ENCODE results near the gene SHMT1. TPM values are rescaled to one million over a fixed set of nuclear protein-coding genes. Genes with fewer than 3 reads are reported as not detected.
"Not testable (repeated sequence)": the region's sequence is repeated elsewhere in the genome, so short reads cannot be mapped to it uniquely, and the experiment has no call there.

SHMT1 gene
- total RNA-seq = 3.9 to 5.9 TPM (median 4.2 TPM) in 3 replicates
- long read RNA-seq, transcript SHMT1-201 (12 exons, 2,464 nt) = major isoform, 6 of 7 reads
- long read RNA-seq, partial matches to known transcripts = 0 of 7 reads
- long read RNA-seq, other reads (novel, unspliced or antisense) = 1 of 7 reads

DNA sequence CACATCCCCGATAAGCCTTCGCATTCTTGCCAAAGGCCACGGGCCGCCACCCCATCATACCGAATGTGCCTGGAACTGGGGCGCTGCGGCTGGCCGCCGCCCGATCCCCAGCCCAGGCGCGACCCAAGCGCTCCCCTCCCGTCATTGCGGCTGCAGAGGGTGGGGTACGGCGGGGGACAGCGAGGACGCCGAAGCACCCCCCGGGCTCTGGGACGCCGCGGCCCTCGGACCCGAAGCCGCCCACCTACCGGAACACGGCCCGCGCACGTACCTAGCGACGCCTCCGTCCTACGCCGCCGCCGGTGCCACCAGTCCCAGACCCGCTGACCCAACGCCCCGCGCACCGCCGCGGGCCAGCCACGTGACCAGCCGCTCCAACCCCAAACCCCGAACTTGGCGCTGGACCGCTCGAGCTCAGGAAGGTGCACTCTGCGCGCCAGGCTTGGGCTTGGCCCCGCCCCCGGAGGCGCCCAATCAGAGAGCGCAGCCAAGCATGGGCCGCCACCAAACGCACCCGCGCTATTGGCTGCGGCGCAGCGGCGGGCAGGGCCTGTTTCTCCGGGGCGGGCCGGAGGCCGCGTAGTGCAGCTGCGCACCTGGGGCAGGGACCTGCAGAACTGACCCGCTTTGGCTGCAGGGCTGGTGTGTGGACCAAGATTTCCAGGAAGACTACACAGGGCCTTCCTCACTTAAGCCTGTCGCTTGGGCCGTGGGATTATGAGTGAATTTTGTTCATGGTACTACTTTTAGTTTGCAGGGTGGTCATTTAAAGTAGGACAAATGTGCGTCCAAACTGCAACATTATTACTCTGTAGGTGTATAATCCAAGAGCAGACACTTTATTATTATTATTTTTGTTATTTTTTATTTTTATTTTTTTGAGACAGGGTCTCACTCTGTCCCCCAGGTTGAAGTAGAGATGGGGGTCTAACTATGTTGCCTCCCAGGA, at the start of gene SHMT1:
Gene SHMT1, minus strand, starts transcription at position 450 of the 949 bp plus-strand sequence. CDS start 7,569 bp downstream, outside the sequence.
- Mint-ChIP-seq H3K9me3 (ENCODE audit: low read depth) (no peaks in the 10 kb centered on the region), H3K4me3 (ENCODE audit: unreplicated experiment) (peak within 1 kb of the TSS; percentile 84), H3K36me3 (ENCODE audit: low read depth) (no peaks in the 10 kb centered on the region), H3K27ac (ENCODE audit: unreplicated experiment) (no peak within 1 kb of the TSS), H3K4me1 (ENCODE audit: low read depth) (peaks cover 10% of the 10 kb centered on the region), H3K27me3 (ENCODE audit: low read depth) (peaks cover 1% of the 10 kb centered on the region)
- TF ChIP-seq, protein P1, sequence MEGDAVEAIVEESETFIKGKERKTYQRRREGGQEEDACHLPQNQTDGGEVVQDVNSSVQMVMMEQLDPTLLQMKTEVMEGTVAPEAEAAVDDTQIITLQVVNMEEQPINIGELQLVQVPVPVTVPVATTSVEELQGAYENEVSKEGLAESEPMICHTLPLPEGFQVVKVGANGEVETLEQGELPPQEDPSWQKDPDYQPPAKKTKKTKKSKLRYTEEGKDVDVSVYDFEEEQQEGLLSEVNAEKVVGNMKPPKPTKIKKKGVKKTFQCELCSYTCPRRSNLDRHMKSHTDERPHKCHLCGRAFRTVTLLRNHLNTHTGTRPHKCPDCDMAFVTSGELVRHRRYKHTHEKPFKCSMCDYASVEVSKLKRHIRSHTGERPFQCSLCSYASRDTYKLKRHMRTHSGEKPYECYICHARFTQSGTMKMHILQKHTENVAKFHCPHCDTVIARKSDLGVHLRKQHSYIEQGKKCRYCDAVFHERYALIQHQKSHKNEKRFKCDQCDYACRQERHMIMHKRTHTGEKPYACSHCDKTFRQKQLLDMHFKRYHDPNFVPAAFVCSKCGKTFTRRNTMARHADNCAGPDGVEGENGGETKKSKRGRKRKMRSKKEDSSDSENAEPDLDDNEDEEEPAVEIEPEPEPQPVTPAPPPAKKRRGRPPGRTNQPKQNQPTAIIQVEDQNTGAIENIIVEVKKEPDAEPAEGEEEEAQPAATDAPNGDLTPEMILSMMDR (IDR thresholded peaks at IDR 0.05) = no peak
- DNase-seq (ENCODE audit: low spot score) = peak; percentile 95

DNA sequence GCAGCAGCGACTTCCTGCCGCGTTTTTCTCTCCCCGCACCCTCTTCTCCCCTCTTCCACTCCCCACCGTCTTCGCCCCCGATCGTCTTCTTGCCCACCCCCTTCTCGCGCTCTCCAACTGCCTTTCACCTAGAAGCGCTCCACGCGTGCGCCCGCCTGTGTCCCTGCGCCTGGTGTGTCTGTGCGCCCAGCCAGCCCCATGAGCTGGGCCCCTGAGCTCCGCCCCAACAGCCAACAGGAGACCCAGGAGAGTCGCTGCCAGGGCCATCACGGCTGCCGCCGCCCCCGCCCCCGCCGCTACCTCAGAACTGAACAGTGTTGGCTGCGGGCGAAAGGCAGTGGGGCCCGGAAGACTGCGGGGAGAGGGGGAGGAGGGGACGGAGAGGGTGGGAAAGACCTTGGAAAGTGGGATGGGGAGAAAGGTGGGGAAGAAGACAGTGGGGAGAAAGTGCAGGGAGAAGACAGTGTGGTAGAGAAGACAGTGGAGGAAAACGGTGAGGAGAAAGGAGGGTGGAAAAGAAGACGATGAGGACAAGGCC, 48.7 kb upstream of the SHMT1 start:
- not testable (repeated sequence) for H3K9me3 Mint-ChIP-seq (ENCODE audit: low read depth); H3K27me3 Mint-ChIP-seq (ENCODE audit: low read depth); H3K27ac Mint-ChIP-seq (ENCODE audit: unreplicated experiment); H3K4me3 Mint-ChIP-seq (ENCODE audit: unreplicated experiment); H3K36me3 Mint-ChIP-seq (ENCODE audit: low read depth); DNase-seq (ENCODE audit: low spot score)
- peaks cover 16% of the 10 kb centered on the region for H3K4me1 Mint-ChIP-seq (ENCODE audit: low read depth)

DNA sequence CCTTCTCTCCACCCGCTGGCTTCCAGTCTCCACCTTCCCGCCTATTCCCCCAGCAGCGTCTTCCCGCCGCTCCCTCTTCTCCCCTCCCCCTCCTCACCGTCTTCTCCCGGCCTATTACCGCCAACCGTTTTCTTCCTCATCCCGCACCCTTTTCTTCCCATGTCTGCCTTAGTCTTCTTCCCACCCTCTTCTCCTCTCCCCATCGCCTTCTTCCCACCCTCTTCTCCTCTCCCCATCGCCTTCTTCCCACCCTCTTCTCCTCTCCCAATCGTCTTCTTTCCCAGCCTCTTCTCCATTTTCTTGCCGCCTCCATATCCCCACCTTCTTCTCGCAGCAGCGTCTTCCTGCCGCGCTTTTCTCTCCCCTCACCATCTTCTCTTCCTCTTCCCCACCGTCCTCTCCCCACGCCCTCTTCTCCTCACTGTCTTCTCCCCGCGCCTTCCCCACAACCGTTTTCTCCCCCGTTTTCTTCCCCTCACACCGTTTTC, 48.1 kb upstream of the SHMT1 start:
- not testable (repeated sequence) for H3K27me3 Mint-ChIP-seq (ENCODE audit: low read depth); H3K9me3 Mint-ChIP-seq (ENCODE audit: low read depth); DNase-seq (ENCODE audit: low spot score); H3K36me3 Mint-ChIP-seq (ENCODE audit: low read depth)
- H3K4me1 Mint-ChIP-seq (ENCODE audit: low read depth) = peaks cover 16% of the 10 kb centered on the region
- H3K4me3 Mint-ChIP-seq (ENCODE audit: unreplicated experiment) = peak overlapping the region; percentile 98
- H3K27ac Mint-ChIP-seq (ENCODE audit: unreplicated experiment) = peak overlapping the region; percentile 98

DNA sequence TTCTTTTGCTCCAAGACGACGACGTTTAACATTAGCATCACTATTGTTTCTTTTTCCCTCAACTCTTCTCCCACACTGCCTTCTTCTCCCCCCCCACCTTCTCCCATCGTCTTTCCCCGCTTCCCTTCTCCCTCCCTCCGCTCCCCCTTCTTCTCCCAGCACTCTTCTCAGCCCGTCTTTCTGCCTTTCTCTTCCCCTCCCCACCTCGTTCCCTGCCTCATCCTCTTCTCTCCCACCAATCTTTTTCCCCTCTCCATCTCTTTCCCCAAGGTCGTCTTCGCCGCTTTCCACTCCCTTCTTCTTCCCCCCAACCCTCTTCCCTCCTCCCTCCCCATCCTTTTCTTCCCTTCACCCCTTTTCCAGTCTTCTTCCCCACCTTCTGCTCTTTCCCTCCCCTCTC, 47.4 kb upstream of the SHMT1 start:
- Mint-ChIP-seq H3K4me1 (ENCODE audit: low read depth) (peaks cover 16% of the 10 kb centered on the region), H3K27ac (ENCODE audit: unreplicated experiment) (peak overlapping the region; percentile 82), H3K4me3 (ENCODE audit: unreplicated experiment) (peak overlapping the region; percentile 98)
- not testable (repeated sequence) for H3K27me3 Mint-ChIP-seq (ENCODE audit: low read depth); DNase-seq (ENCODE audit: low spot score); H3K36me3 Mint-ChIP-seq (ENCODE audit: low read depth); H3K9me3 Mint-ChIP-seq (ENCODE audit: low read depth)

DNA sequence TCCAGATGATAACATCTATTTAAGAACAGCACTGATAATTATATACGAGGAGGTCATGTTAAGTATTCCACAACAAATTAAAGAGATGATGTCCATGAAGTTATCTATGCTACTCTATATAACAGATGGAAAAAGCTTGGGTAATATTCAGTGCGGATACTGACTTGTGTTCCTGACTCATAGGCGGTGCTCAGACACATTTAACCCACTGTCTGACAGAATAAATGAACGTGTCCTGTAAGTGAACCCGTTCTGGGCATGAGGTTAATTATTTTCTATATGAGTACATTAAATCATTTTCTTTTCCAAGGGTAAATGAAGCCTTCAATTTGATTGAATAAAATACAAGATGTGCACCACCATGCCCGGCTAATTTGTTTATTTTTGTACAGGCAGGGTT, 46.0 kb upstream of the SHMT1 start:
- H3K27me3 Mint-ChIP-seq (ENCODE audit: low read depth); H3K4me3 Mint-ChIP-seq (ENCODE audit: unreplicated experiment); H3K9me3 Mint-ChIP-seq (ENCODE audit: low read depth); DNase-seq (ENCODE audit: low spot score); H3K36me3 Mint-ChIP-seq (ENCODE audit: low read depth); H3K27ac Mint-ChIP-seq (ENCODE audit: unreplicated experiment): not testable (repeated sequence)
- H3K4me1 Mint-ChIP-seq (ENCODE audit: low read depth) = peaks cover 16% of the 10 kb centered on the region

DNA sequence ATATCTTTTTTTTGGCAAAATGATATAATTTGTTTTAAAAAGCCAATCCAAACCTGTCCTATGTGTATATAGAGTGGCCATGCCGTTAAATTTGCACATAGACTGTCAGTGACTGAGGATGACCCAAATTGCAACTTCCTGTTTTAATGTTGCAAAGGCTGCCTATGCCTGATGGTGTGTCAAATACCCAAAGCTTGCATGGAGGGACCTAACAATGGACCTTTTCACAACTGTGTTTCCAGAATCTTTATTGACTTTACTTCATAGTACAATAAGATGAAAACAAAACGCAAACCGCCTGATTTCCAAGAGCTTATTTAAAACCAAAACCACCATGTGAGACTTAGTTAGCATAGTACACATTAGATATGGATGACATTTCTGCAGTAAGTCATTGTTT, 45.6 kb upstream of the SHMT1 start:
- H3K9me3 Mint-ChIP-seq (ENCODE audit: low read depth); DNase-seq (ENCODE audit: low spot score); H3K4me3 Mint-ChIP-seq (ENCODE audit: unreplicated experiment); H3K27me3 Mint-ChIP-seq (ENCODE audit: low read depth); H3K36me3 Mint-ChIP-seq (ENCODE audit: low read depth); H3K27ac Mint-ChIP-seq (ENCODE audit: unreplicated experiment): not testable (repeated sequence)
- H3K4me1 Mint-ChIP-seq (ENCODE audit: low read depth) = peaks cover 16% of the 10 kb centered on the region

DNA sequence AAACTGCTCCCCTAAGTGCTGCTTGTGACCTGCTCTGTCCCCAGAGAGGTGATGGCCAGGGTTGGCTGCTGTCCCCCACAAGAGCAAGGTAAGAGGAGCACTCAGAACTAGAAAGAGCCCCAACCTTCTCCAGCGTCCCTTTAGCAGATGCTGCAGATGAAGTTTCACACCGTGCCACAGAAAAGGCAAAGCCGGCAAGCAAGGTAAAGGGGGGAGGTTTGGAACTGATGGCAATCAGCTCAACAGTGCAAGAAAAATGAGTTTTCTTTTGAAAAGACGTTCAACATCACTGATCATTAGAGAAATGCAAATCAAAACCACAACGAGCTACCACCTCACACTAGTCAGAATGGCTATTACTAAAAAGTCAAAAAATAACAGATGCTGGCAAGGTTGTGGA, 40.3 kb upstream of the SHMT1 start:
- not testable (repeated sequence) for H3K36me3 Mint-ChIP-seq (ENCODE audit: low read depth); H3K27me3 Mint-ChIP-seq (ENCODE audit: low read depth); H3K4me3 Mint-ChIP-seq (ENCODE audit: unreplicated experiment); DNase-seq (ENCODE audit: low spot score); H3K4me1 Mint-ChIP-seq (ENCODE audit: low read depth); H3K27ac Mint-ChIP-seq (ENCODE audit: unreplicated experiment); H3K9me3 Mint-ChIP-seq (ENCODE audit: low read depth)

DNA sequence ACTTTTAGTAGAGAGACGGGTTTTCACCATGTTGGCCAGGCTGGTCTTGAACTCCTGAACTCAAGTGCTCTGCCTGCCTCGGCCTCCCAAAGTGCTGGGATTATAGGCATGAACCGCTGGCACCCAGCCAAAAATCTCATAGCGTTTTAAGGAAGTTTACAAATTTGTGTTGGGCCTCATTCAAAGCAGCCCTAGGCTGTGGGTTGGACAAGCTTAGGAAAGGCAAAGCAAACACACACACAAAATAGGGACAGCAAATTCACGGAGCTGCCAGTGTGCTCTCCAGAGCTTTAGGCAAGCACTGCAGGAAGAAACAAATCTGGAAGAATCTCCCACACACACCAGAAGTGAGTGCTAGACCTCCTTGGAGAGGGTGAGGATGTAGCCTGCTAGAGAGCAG, 39.8 kb upstream of the SHMT1 start:
- H3K36me3 Mint-ChIP-seq (ENCODE audit: low read depth); H3K27me3 Mint-ChIP-seq (ENCODE audit: low read depth); H3K4me1 Mint-ChIP-seq (ENCODE audit: low read depth); H3K9me3 Mint-ChIP-seq (ENCODE audit: low read depth); DNase-seq (ENCODE audit: low spot score); H3K27ac Mint-ChIP-seq (ENCODE audit: unreplicated experiment); H3K4me3 Mint-ChIP-seq (ENCODE audit: unreplicated experiment): not testable (repeated sequence)

DNA sequence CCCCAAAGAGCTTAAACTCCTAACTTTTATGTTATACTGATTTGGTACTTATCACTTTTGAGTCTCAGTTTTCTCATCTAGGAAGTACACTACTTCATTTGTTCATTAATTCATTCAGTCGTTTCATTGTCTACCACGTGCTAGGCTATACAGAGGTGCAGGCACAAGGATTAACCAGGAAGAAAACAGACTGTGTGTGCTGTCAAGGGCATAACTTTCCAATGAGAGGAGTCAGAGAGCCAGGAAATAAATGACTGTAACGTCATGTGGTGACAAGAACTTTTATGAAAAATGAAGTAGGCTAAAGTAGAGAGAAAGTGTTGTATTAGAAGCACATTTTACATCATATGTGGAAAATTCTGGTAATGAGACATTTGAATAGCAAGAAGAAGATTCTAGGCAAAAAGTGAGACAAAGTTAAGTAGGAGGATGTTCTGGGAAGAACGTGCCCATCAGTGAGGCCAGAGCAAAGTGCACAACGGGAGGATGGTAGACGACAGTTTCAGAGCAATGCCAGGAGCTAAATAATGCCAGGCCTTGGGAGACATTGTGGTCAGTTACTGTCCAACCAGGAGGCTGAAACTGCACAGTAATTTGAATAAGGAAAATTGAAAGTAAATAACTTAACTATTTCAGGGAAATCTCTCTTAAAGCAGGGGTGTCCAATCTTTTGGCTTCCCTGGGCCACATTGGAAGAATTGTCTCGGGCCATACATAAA, 38.7 kb upstream of the SHMT1 start:
- H3K27ac Mint-ChIP-seq (ENCODE audit: unreplicated experiment); H3K9me3 Mint-ChIP-seq (ENCODE audit: low read depth); H3K4me3 Mint-ChIP-seq (ENCODE audit: unreplicated experiment); H3K36me3 Mint-ChIP-seq (ENCODE audit: low read depth); DNase-seq (ENCODE audit: low spot score); H3K27me3 Mint-ChIP-seq (ENCODE audit: low read depth); H3K4me1 Mint-ChIP-seq (ENCODE audit: low read depth): not testable (repeated sequence)

DNA sequence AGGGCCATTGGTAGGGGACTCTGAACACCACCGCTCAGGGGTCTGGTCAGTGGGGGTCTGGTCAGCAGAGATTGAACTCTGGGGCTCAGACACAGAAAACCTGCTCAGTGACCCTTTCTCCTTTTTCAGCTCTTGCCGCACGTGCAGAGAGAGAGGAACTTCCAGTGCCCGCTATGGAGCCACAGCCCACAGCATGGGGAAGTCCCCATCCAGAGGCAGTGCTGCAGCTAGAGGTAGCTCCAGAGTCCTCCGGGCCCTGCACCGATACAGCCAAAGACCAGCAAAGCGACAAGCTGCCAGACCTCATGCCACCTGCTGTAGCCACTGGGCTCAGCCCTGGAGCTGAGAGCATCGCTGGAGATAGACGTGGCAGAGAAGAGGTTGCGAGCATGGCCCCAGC, 25.4 kb upstream of the SHMT1 start:
- H3K9me3 Mint-ChIP-seq (ENCODE audit: low read depth); H3K36me3 Mint-ChIP-seq (ENCODE audit: low read depth); H3K27ac Mint-ChIP-seq (ENCODE audit: unreplicated experiment); H3K4me3 Mint-ChIP-seq (ENCODE audit: unreplicated experiment); H3K4me1 Mint-ChIP-seq (ENCODE audit: low read depth); DNase-seq (ENCODE audit: low spot score): not testable (repeated sequence)
- H3K27me3 Mint-ChIP-seq (ENCODE audit: low read depth) = peaks cover 15% of the 10 kb centered on the region

DNA sequence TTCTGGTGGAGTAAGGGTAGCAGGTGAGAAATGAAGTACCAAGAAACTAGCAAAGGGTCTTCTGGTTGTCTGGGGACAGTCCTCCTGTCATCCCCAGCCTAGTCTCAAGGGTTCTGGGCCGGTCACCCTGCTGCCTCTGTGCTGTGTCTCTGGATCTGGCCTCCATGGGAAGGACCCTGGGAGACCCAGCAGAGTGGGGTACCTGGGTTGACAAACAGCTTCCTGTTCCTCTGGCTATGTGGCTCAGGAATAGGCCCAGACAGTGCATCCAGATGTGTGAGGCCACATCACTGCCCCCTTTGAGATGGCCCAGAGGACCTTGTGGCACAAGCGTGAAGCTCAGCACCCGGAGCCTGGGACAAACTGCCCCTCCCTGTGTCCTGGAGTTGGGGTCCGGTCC, 24.9 kb upstream of the SHMT1 start:
- not testable (repeated sequence) for DNase-seq (ENCODE audit: low spot score); H3K36me3 Mint-ChIP-seq (ENCODE audit: low read depth); H3K4me3 Mint-ChIP-seq (ENCODE audit: unreplicated experiment); H3K4me1 Mint-ChIP-seq (ENCODE audit: low read depth); H3K27ac Mint-ChIP-seq (ENCODE audit: unreplicated experiment); H3K9me3 Mint-ChIP-seq (ENCODE audit: low read depth)
- H3K27me3 Mint-ChIP-seq (ENCODE audit: low read depth) = peaks cover 15% of the 10 kb centered on the region
